GM23338 (cell line): ENCODE measurements around the gene KRT32. TPM values are rescaled to one million over a fixed set of nuclear protein-coding genes. Genes with fewer than 3 reads are reported as not detected.

Source experiments
- ATAC-seq: fragments of 200-7000 bp; cut with Tn5 transposase; 3 replicates; pipeline ENCODE4 v1.9.1; 2020
- DNase-seq: peaks from one replicate; pipeline ENCODE4 v3.0.0-alpha.2; 2015; ENCODE audit warnings: low spot score
- H2AFZ ChIP-seq: fragments of 200-600 bp; sonication (generic); 2 replicates; pipeline ENCODE4 v1.8.0; 2016; ENCODE audit warnings: antibody characterized with exemption, mild to moderate bottlenecking, moderate library complexity
- H3F3A ChIP-seq: fragments of 200-600 bp; sonication (generic); replicated peaks from 2 replicates; pipeline ENCODE4 v1.8.0; 2017; ENCODE audit warnings: antibody characterized with exemption, mixed run types, low read depth
- H3K27ac ChIP-seq: fragments of 200-600 bp; sonication (generic); 2 replicates; pipeline ENCODE4 v1.6.1; 2016; ENCODE audit warnings: low read depth
- H3K27me3 ChIP-seq: fragments of 200-600 bp; sonication (generic); 2 replicates; pipeline ENCODE4 v1.8.0; 2016; ENCODE audit warnings: mild to moderate bottlenecking, mixed run types, moderate library complexity; ENCODE audit not compliant: insufficient read depth
- H3K36me3 ChIP-seq: fragments of 200-600 bp; sonication (generic); 2 replicates; pipeline ENCODE4 v1.8.0; 2016; ENCODE audit warnings: mild to moderate bottlenecking; ENCODE audit not compliant: insufficient read depth
- H3K4me1 ChIP-seq: fragments of 200-600 bp; sonication (generic); 2 replicates; pipeline ENCODE4 v1.8.0; 2016; ENCODE audit warnings: mild to moderate bottlenecking, moderate library complexity; ENCODE audit not compliant: insufficient read depth
- H3K4me2 ChIP-seq: fragments of 200-600 bp; sonication (generic); 2 replicates; pipeline ENCODE4 v1.7.1; 2017; ENCODE audit warnings: mixed run types
- H3K4me3 ChIP-seq: fragments of 200-600 bp; sonication (generic); 2 replicates; pipeline ENCODE4 v1.6.1; 2016; ENCODE audit warnings: mixed run types
- H3K79me2 ChIP-seq: fragments of 200-600 bp; sonication (generic); replicated peaks from 2 replicates; pipeline ENCODE4 v1.8.0; 2017; ENCODE audit warnings: mild to moderate bottlenecking; ENCODE audit not compliant: insufficient read depth
- H3K9me2 ChIP-seq: fragments of 200-600 bp; sonication (generic); 2 replicates; pipeline ENCODE4 v1.8.0; 2017; ENCODE audit not compliant: insufficient read depth
- H4K20me1 ChIP-seq: fragments of 200-600 bp; sonication (generic); replicated peaks from 2 replicates; pipeline ENCODE4 v1.8.0; 2017; ENCODE audit warnings: mild to moderate bottlenecking; ENCODE audit not compliant: insufficient read depth
- H3K27ac Mint-ChIP-seq: 2 replicates; pipeline ENCODE4 v1.8.0; 2020; ENCODE audit warnings: inconsistent platforms, mild to moderate bottlenecking, moderate library complexity, mixed read lengths
- H3K27me3 Mint-ChIP-seq: 3 replicates; pipeline ENCODE4 v1.8.0; 2022; ENCODE audit warnings: low read depth, mild to moderate bottlenecking, moderate library complexity, mixed read lengths, inconsistent platforms; ENCODE audit not compliant: insufficient read depth, poor library complexity
- H3K36me3 Mint-ChIP-seq: 3 replicates; pipeline ENCODE4 v1.8.0; 2021; ENCODE audit warnings: low read depth, mild to moderate bottlenecking, inconsistent platforms, moderate library complexity, mixed read lengths
- H3K4me1 Mint-ChIP-seq: 3 replicates; pipeline ENCODE4 v1.8.0; 2020; ENCODE audit warnings: mild to moderate bottlenecking, inconsistent platforms, mixed read lengths
- H3K4me3 Mint-ChIP-seq: 3 replicates; pipeline ENCODE4 v1.8.0; 2021; ENCODE audit warnings: moderate library complexity, mild to moderate bottlenecking, inconsistent platforms, mixed read lengths
- H3K9me3 Mint-ChIP-seq: 3 replicates; pipeline ENCODE4 v1.8.0; 2020; ENCODE audit warnings: moderate library complexity, mild to moderate bottlenecking, inconsistent platforms, mixed read lengths
- CREB1 ChIP-seq: fragments of 250-450 bp; sonication (Bioruptor Pico); IDR thresholded peaks from 2 replicates; pipeline ENCODE4 v1.5.0; 2020; ENCODE audit warnings: low read depth, mild to moderate bottlenecking, moderate library complexity
- ETS1 ChIP-seq: IDR thresholded peaks from 2 replicates; pipeline ENCODE4 v1.6.1; 2016; ENCODE audit warnings: antibody characterized with exemption
- EZH2 ChIP-seq: fragments of 200-600 bp; sonication (generic); IDR thresholded peaks from one replicate; pipeline ENCODE4 v1.8.0; 2017; ENCODE audit warnings: antibody characterized with exemption, mild to moderate bottlenecking, low read depth; ENCODE audit not compliant: unreplicated experiment
- EZH2phosphoT487 ChIP-seq: fragments of 200-600 bp; sonication (generic); IDR thresholded peaks from one replicate; pipeline ENCODE4 v1.8.1; 2018; ENCODE audit warnings: antibody characterized with exemption; ENCODE audit not compliant: unreplicated experiment
- JUNB ChIP-seq: IDR thresholded peaks from one replicate; pipeline ENCODE4 v1.6.1; 2016; ENCODE audit warnings: antibody characterized with exemption; ENCODE audit not compliant: unreplicated experiment
- NANOG ChIP-seq: IDR thresholded peaks from 2 replicates; pipeline ENCODE4 v1.6.1; 2016; ENCODE audit warnings: antibody characterized with exemption, borderline replicate concordance
- POLR2AphosphoS5 ChIP-seq: IDR thresholded peaks from 2 replicates; pipeline ENCODE4 v1.6.1; 2016; ENCODE audit warnings: antibody characterized with exemption, low read depth
- STAT1 ChIP-seq: IDR thresholded peaks from one replicate; pipeline ENCODE4 v1.6.1; 2016; ENCODE audit warnings: antibody characterized with exemption; ENCODE audit not compliant: unreplicated experiment
- ZNF114 ChIP-seq: fragments of 250-450 bp; sonication (Bioruptor Pico); IDR thresholded peaks from 2 replicates; pipeline ENCODE4 v1.5.0; 2020; ENCODE audit warnings: mild to moderate bottlenecking, moderate library complexity
- ZNF331 ChIP-seq: fragments of 250-450 bp; sonication (Bioruptor Pico); IDR thresholded peaks from 2 replicates; pipeline ENCODE4 v1.5.0; 2020; ENCODE audit warnings: low read depth, mild to moderate bottlenecking, moderate library complexity
- ZNF462 ChIP-seq: fragments of 250-450 bp; sonication (Bioruptor Pico); IDR thresholded peaks from 2 replicates; pipeline ENCODE4 v1.5.0; 2020; ENCODE audit warnings: mild to moderate bottlenecking, moderate library complexity
- polyA plus RNA-seq: library from polyadenylated mRNA; unstranded; fragments of >200 nt; fragmentation: Nextera tagmentation; extraction: Ambion mirVana; gene quantifications from 2 replicates; pipeline ENCODE4 v1.2.1, GENCODE V29; 2016
- total RNA-seq: library from RNA; depleted of rRNA; stranded (reverse); fragments of >200 nt; shearing (Covaris generic); gene quantifications from 2 replicates; pipeline ENCODE4 v1.2.3, GENCODE V29; 2014
- TF ChIP-seq, protein P1 (sequence below), 2 experiments: fragments of 200-600 bp in 1 of 2; sonication (generic) in 1 of 2; conservative IDR thresholded peaks; 2 replicates each; pipeline versions ENCODE4 v1.5.1 to v1.6.1; 2016 to 2017; ENCODE audit warnings: antibody characterized with exemption in 2 of 2, low read depth in 2 of 2, mild to moderate bottlenecking in 2 of 2, moderate library complexity in 1 of 2
- TF ChIP-seq, protein P2 (sequence below): IDR thresholded peaks from one replicate; pipeline ENCODE4 v1.6.1; 2018; ENCODE audit warnings: antibody characterized with exemption; ENCODE audit not compliant: unreplicated experiment

Gene KRT32
- total and polyA plus RNA-seq, 2 experiments from 2014 or later, result not detected

- Histone ChIP-seq H3K79me2 (no peaks in the 10 kb centered on the region), H3K4me1 (no peaks in the 10 kb centered on the region), H3K9me2 (no peaks in the 10 kb centered on the region; the same call in 1 of the 2 replicates), H3K27me3 (no peaks in the 10 kb centered on the region), H3F3A (no peaks in the 10 kb centered on the region), H2AFZ (no peak overlapping the region), H4K20me1 (no peaks in the 10 kb centered on the region), H3K4me3 (no peak overlapping the region), H3K4me2 (no peak overlapping the region), H3K36me3 (no peaks in the 10 kb centered on the region), H3K27ac (no peak overlapping the region)
- DNase-seq (no peak), ATAC-seq (no peak)
- Mint-ChIP-seq H3K4me3 (no peak overlapping the region), H3K9me3 (no peaks in the 10 kb centered on the region), H3K4me1 (peaks cover 2% of the 10 kb centered on the region; the same call in 1 of the 3 replicates), H3K27me3 (peaks cover 16% of the 10 kb centered on the region), H3K36me3 (no peaks in the 10 kb centered on the region), H3K27ac (no peak overlapping the region)
- TF ChIP-seq NANOG, result no peak
- TF ChIP-seq POLR2AphosphoS5, result no peak
- no peak for TF ChIP-seq ZNF114 (CRISPR knock-in tag)
- no peak for TF ChIP-seq ZNF331 (CRISPR knock-in tag)
- TF ChIP-seq, protein P1, sequence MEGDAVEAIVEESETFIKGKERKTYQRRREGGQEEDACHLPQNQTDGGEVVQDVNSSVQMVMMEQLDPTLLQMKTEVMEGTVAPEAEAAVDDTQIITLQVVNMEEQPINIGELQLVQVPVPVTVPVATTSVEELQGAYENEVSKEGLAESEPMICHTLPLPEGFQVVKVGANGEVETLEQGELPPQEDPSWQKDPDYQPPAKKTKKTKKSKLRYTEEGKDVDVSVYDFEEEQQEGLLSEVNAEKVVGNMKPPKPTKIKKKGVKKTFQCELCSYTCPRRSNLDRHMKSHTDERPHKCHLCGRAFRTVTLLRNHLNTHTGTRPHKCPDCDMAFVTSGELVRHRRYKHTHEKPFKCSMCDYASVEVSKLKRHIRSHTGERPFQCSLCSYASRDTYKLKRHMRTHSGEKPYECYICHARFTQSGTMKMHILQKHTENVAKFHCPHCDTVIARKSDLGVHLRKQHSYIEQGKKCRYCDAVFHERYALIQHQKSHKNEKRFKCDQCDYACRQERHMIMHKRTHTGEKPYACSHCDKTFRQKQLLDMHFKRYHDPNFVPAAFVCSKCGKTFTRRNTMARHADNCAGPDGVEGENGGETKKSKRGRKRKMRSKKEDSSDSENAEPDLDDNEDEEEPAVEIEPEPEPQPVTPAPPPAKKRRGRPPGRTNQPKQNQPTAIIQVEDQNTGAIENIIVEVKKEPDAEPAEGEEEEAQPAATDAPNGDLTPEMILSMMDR (conservative IDR thresholded peaks at IDR 0.05; ENCODE audit: low read depth in 2 of 2), result no peak
- no peak for TF ChIP-seq EZH2
- no peak for TF ChIP-seq STAT1
- TF ChIP-seq JUNB, result no peak
- TF ChIP-seq EZH2phosphoT487, result no peak
- no peak for TF ChIP-seq ZNF462
- no peak for TF ChIP-seq ETS1
- no peak for TF ChIP-seq CREB1 (CRISPR knock-in tag)
- TF ChIP-seq, protein P2, sequence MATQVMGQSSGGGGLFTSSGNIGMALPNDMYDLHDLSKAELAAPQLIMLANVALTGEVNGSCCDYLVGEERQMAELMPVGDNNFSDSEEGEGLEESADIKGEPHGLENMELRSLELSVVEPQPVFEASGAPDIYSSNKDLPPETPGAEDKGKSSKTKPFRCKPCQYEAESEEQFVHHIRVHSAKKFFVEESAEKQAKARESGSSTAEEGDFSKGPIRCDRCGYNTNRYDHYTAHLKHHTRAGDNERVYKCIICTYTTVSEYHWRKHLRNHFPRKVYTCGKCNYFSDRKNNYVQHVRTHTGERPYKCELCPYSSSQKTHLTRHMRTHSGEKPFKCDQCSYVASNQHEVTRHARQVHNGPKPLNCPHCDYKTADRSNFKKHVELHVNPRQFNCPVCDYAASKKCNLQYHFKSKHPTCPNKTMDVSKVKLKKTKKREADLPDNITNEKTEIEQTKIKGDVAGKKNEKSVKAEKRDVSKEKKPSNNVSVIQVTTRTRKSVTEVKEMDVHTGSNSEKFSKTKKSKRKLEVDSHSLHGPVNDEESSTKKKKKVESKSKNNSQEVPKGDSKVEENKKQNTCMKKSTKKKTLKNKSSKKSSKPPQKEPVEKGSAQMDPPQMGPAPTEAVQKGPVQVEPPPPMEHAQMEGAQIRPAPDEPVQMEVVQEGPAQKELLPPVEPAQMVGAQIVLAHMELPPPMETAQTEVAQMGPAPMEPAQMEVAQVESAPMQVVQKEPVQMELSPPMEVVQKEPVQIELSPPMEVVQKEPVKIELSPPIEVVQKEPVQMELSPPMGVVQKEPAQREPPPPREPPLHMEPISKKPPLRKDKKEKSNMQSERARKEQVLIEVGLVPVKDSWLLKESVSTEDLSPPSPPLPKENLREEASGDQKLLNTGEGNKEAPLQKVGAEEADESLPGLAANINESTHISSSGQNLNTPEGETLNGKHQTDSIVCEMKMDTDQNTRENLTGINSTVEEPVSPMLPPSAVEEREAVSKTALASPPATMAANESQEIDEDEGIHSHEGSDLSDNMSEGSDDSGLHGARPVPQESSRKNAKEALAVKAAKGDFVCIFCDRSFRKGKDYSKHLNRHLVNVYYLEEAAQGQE, result no peak
Measured at GRCh38 chr17:41491476-41491875, 24.3 kb upstream of the KRT32 start.
